GM12878 (cell line): ENCODE data around the gene SLC2A1.

Source experiments
- ATF2 ChIP-seq: IDR thresholded peaks from 2 replicates; pipeline ENCODE4 v1.6.1; 2012; ENCODE audit warnings: low read length, inconsistent platforms
- CTCF ChIP-seq, 3 experiments: IDR thresholded peaks in 2 of 3; conservative IDR thresholded peaks in 1 of 3; 2 replicates each; pipeline ENCODE4 v1.5.1; 2011; ENCODE audit warnings: low read depth in 3 of 3, low read length in 3 of 3, mild to moderate bottlenecking in 3 of 3, control low read depth in 2 of 3, moderate library complexity in 2 of 3, inconsistent platforms in 1 of 3, mixed read lengths in 1 of 3; ENCODE audit not compliant: control insufficient read depth in 2 of 3, insufficient read depth in 1 of 3; ENCODE audit errors: extremely low read depth in 1 of 3
- KDM1A ChIP-seq: fragments of 200-600 bp; sonication (generic); IDR thresholded peaks from 2 replicates; pipeline ENCODE4 v1.6.1; 2016; ENCODE audit warnings: borderline replicate concordance
- MAX ChIP-seq: IDR thresholded peaks from 2 replicates; pipeline ENCODE4 v1.6.1; 2012; ENCODE audit warnings: low read depth, low read length, improper control_type of control experiment
- PBX3 ChIP-seq: IDR thresholded peaks from 2 replicates; pipeline ENCODE4 v1.6.1; 2011; ENCODE audit warnings: mild to moderate bottlenecking, low read depth, low read length, moderate library complexity; ENCODE audit not compliant: insufficient replicate concordance
- POLR2A ChIP-seq: IDR thresholded peaks from 2 replicates; pipeline ENCODE4 v1.6.1; 2011; ENCODE audit warnings: low read depth, mild to moderate bottlenecking, low read length
- RFX5 ChIP-seq: IDR thresholded peaks from 2 replicates; pipeline ENCODE4 v1.6.1; 2011; ENCODE audit warnings: low read depth, low read length, improper control_type of control experiment
- SPI1 ChIP-seq: IDR thresholded peaks from 2 replicates; pipeline ENCODE4 v1.6.1; 2011; ENCODE audit warnings: low read depth, mild to moderate bottlenecking, low read length, moderate library complexity, borderline replicate concordance; ENCODE audit not compliant: insufficient read depth
- SUZ12 ChIP-seq: fragments of 200-600 bp; sonication (generic); IDR thresholded peaks from one replicate; pipeline ENCODE4 v1.6.1; 2018; ENCODE audit warnings: antibody characterized with exemption, mild to moderate bottlenecking; ENCODE audit not compliant: unreplicated experiment
- TARDBP ChIP-seq: IDR thresholded peaks from 2 replicates; pipeline ENCODE4 v1.6.1; 2016; ENCODE audit warnings: borderline replicate concordance
- ZBTB40 ChIP-seq: fragments of 450-650 bp; IDR thresholded peaks from 2 replicates; pipeline ENCODE4 v1.6.1; 2016; ENCODE audit warnings: mild to moderate bottlenecking, moderate library complexity, borderline replicate concordance

GRCh38 chr1:42983693-42984092 is 25.0 kb upstream of the SLC2A1 start:
- TF ChIP-seq PBX3 = no peak
- TF ChIP-seq ATF2 = no peak
- no peak for TF ChIP-seq MAX
- no peak for TF ChIP-seq CTCF (IDR thresholded peaks at IDR 0.05 in 2 of 3, conservative IDR thresholded peaks at IDR 0.05 in 1 of 3; ENCODE audit: control insufficient read depth in 2 of 3, extremely low read depth in 1 of 3, insufficient read depth in 1 of 3, low read depth in 3 of 3, low read length in 3 of 3)
- no peak for TF ChIP-seq POLR2A
- no peak for TF ChIP-seq SUZ12
- TF ChIP-seq TARDBP = no peak
- TF ChIP-seq ZBTB40 = no peak
- TF ChIP-seq RFX5 = no peak
- no peak for TF ChIP-seq SPI1
- no peak for TF ChIP-seq KDM1A
